Left lung (tissue), 10 donors: Measurements from ENCODE around the gene ZBTB8B. TPM values are rescaled to one million over a fixed set of nuclear protein-coding genes. Genes with fewer than 3 reads are reported as not detected.

ENCODE experiments used
- ATAC-seq: fragments of 200-7000 bp; cut with Tn5 transposase; one replicate; pipeline ENCODE4 v1.9.1; 2020; ENCODE audit warnings: moderate library complexity
- DNase-seq, 4 donors: peaks; one replicate each; pipeline ENCODE4 v3.0.0-alpha.2; 2013 to 2020
- H3K27ac ChIP-seq, 2 donors: fragments of 200-600 bp; sonication (generic) in 1 of 2; one replicate each; pipeline versions ENCODE4 v1.5.0 to v1.8.0; 2020 to 2021
- H3K27me3 ChIP-seq, 2 donors: fragments of 200-600 bp; sonication (generic) in 1 of 2; one replicate each; pipeline versions ENCODE4 v1.5.0 to v1.8.0; 2020 to 2021
- H3K36me3 ChIP-seq, 2 donors: fragments of 200-600 bp; sonication (generic) in 1 of 2; one replicate each; pipeline versions ENCODE4 v1.5.0 to v1.8.0; 2020 to 2021
- H3K4me1 ChIP-seq, 2 donors: fragments of 200-600 bp; one replicate each; pipeline ENCODE4 v1.8.0; 2021
- H3K4me3 ChIP-seq, 2 donors: fragments of 200-600 bp; sonication (generic) in 1 of 2; one replicate each; pipeline versions ENCODE4 v1.5.0 to v1.8.0; 2020 to 2021; ENCODE audit warnings: mild to moderate bottlenecking in 1 of 2
- H3K9me3 ChIP-seq, 2 donors: fragments of 200-600 bp; sonication (generic) in 1 of 2; one replicate each; pipeline versions ENCODE4 v1.5.0 to v1.8.0; 2020 to 2021
- CTCF ChIP-seq, 2 donors: fragments of 200-600 bp; sonication (generic) in 1 of 2; IDR thresholded peaks; one replicate each; pipeline versions ENCODE4 v1.5.0 to v1.8.0; 2021; ENCODE audit warnings: antibody characterized with exemption in 2 of 2
- intact Hi-C, 2 donors: fragments of 100-400 bp; cut with DNase I; formaldehyde crosslinking; loops; one replicate each; pipeline versions ENCODE4 v1.11.2 to v1.14.2; 2022
- polyA plus RNA-seq, 6 donors: library from polyadenylated mRNA; unstranded; fragments of 120-200 nt; gene quantifications; one replicate each; pipeline ENCODE4 v1.2.1, GENCODE V29; 2013; ENCODE audit not compliant: insufficient read length in 6 of 6
- total RNA-seq, 2 donors: library from RNA; stranded (reverse); fragmentation: NEBNext Ultra II Directional; extraction: Animal tissue kit (Norgen Biotek cat#: 25700); gene quantifications; one replicate each; pipeline ENCODE4 v1.2.1, GENCODE V29; 2021
- donor health status: DM: no; HTN: yes; CAD: no.
- donor health status: DM: no; HTN: no; CAD: no.

Gene ZBTB8B
- total and polyA plus RNA-seq, 8 donors = 0.03 to 2.0 (median 1.4) TPM

- Histone ChIP-seq H3K27ac (no peak overlapping the region), H3K4me1 (no peaks in the 10 kb centered on the region), H3K9me3 (no peaks in the 10 kb centered on the region), H3K4me3 (no peak overlapping the region), H3K36me3 (no peaks in the 10 kb centered on the region), H3K27me3 (no peaks in the 10 kb centered on the region)
- ATAC-seq = no peak
- TF ChIP-seq CTCF (IDR thresholded peaks at IDR 0.05) = no peak
- no peak for DNase-seq
- intact Hi-C loops = no loop called here
Measured at GRCh38 chr1:32508761-32509160, 43.9 kb downstream of the ZBTB8B start.

DNA sequence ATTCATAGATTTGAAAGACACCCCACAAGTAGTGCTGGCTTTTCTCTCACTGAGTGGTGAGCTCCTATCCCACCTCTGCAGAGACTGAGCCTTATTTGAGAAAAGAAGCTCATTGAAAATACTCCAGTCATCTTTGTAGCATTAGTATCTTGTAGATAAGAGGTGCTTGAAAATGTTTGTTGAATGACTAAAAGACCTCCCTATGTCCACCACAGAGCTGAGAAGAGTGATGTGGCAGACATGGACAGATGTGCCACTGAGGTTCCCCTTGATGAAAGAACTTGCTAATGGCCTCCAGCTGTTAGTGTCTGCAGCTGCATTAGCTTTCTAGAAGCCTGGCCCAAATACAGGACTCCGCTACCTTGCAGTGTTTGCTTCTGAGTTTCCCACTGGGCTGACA lies 45.1 kb downstream of the ZBTB8B start:
- no peak for TF ChIP-seq CTCF (IDR thresholded peaks at IDR 0.05)
- intact Hi-C loops = no loop called here
- no peaks in the 10 kb centered on the region for H3K27me3 ChIP-seq
- no peaks in the 10 kb centered on the region for H3K36me3 ChIP-seq
- no peaks in the 10 kb centered on the region for H3K4me1 ChIP-seq
- no peaks in the 10 kb centered on the region for H3K9me3 ChIP-seq
- DNase-seq = no peak
- ATAC-seq = no peak
- H3K27ac ChIP-seq = no peak overlapping the region
- H3K4me3 ChIP-seq = no peak overlapping the region

Other genes with a start within 250 kb of the ZBTB8B start
- gene TMEM234, start 242.7 kb upstream of the ZBTB8B start, total RNA-seq = 10 to 100 TPM; 19.3 to 21.0 TPM
- 10 to 100 TPM; 19.8 to 24.8 (median 22.8) TPM for gene TMEM234, start 242.7 kb upstream of the ZBTB8B start, polyA plus RNA-seq
- 100 to 1,000 TPM; 118 to 172 TPM for gene EIF3I, start 242.7 kb upstream of the ZBTB8B start, total RNA-seq
- 100 to 1,000 TPM; 156 to 182 (median 178) TPM for gene EIF3I, start 242.7 kb upstream of the ZBTB8B start, polyA plus RNA-seq
- gene FAM167B, start 217.8 kb upstream of the ZBTB8B start, total RNA-seq = 10 to 100 TPM; 15.2 to 16.8 TPM
- gene FAM167B, start 217.8 kb upstream of the ZBTB8B start, polyA plus RNA-seq = 1 to 10 TPM; 3.7 to 7.1 (median 4.6) TPM
- 1 to 10 TPM; 3.3 to 8.8 TPM for gene LCK, start 213.8 kb upstream of the ZBTB8B start, total RNA-seq
- gene LCK, start 213.8 kb upstream of the ZBTB8B start, polyA plus RNA-seq = 1 to 10 TPM in 5 of 6 donors, under 1 TPM in 1; 0.95 to 2.1 (median 1.5) TPM
- gene HDAC1, start 173.0 kb upstream of the ZBTB8B start, total RNA-seq = 10 to 100 TPM; 61.8 to 72.7 TPM
- gene HDAC1, start 173.0 kb upstream of the ZBTB8B start, polyA plus RNA-seq = 100 to 1,000 TPM; 146 to 193 (median 167) TPM
- 10 to 100 TPM; 33.1 to 58.3 TPM for gene MARCKSL1, start 128.8 kb upstream of the ZBTB8B start, total RNA-seq
- gene MARCKSL1, start 128.8 kb upstream of the ZBTB8B start, polyA plus RNA-seq = 100 to 1,000 TPM; 364 to 478 (median 430) TPM
- 1 to 10 TPM; 4.4 to 5.7 TPM for gene FAM229A, start 102.6 kb upstream of the ZBTB8B start, total RNA-seq
- gene FAM229A, start 102.6 kb upstream of the ZBTB8B start, polyA plus RNA-seq = 10 to 100 TPM in 1 of 6 donors, 1 to 10 TPM in 5; 5.5 to 14.0 (median 8.4) TPM
- gene TSSK3, start 102.5 kb upstream of the ZBTB8B start, total RNA-seq = 1 to 10 TPM; 1.8 TPM
- gene TSSK3, start 102.5 kb upstream of the ZBTB8B start, polyA plus RNA-seq = 1 to 10 TPM; 2.8 to 7.8 (median 5.0) TPM
- gene BSDC1, start 70.6 kb upstream of the ZBTB8B start, total RNA-seq = 10 to 100 TPM; 51.2 to 64.8 TPM
- 10 to 100 TPM; 50.6 to 61.1 (median 57.9) TPM for gene BSDC1, start 70.6 kb upstream of the ZBTB8B start, polyA plus RNA-seq
- gene ZBTB8A, start 74.4 kb downstream of the ZBTB8B start, total RNA-seq = 1 to 10 TPM; 8.6 to 9.8 TPM
- gene ZBTB8A, start 74.4 kb downstream of the ZBTB8B start, polyA plus RNA-seq = 10 to 100 TPM; 13.4 to 17.3 (median 14.9) TPM
- 10 to 100 TPM; 41.4 to 45.0 TPM for gene ZBTB8OS, start 185.5 kb downstream of the ZBTB8B start, total RNA-seq
- gene ZBTB8OS, start 185.5 kb downstream of the ZBTB8B start, polyA plus RNA-seq = 10 to 100 TPM; 36.0 to 39.2 (median 37.3) TPM
- 100 to 1,000 TPM; 166 to 176 TPM for gene RBBP4, start 186.1 kb downstream of the ZBTB8B start, total RNA-seq
- 100 to 1,000 TPM; 287 to 333 (median 309) TPM for gene RBBP4, start 186.1 kb downstream of the ZBTB8B start, polyA plus RNA-seq
- gene SYNC, start 237.7 kb downstream of the ZBTB8B start, total RNA-seq = 10 to 100 TPM; 11.9 to 19.9 TPM
- gene SYNC, start 237.7 kb downstream of the ZBTB8B start, polyA plus RNA-seq = 1 to 10 TPM; 3.1 to 5.8 (median 4.4) TPM